NCI-H2107 treated with DMSO at 0.1 percent for 48 hours (cell line): Measurements from ENCODE around the gene PRX.
"Not testable (repeated sequence)": the region's sequence is repeated elsewhere in the genome, so short reads cannot be mapped to it uniquely, and the experiment has no call there.

Experiments
- DNase-seq: peaks from one replicate; lab custom pipeline; 2025; ENCODE audit not compliant: unreplicated experiment; lab: John Stamatoyannopoulos, UW

Gene PRX

DNA sequence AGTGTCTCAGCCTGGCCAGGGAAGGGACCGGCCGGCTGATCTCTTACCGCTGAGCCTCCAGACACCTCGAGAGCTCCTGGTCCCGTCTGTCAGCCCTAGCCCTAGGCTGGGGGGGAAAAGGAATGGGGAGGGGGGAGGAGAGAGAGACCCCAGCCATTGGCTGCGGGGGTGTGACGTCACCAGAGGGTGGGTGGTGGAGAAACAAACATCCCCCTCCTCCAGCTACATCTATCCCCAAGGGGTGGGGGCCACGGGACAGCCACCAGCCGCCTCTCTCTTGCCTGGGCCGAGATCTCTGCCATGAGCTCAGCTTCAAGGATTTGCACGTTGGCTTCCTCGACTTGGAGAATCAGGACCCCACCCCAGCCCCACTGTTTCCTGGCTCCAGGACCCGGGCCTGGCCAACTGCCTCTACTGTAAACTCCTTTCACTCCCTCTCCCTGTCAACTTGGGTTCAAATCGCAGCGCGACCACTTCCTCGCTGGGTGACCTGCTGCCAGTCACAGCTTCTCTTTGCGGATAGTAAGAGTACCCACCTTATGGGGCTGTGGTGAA lies at the start of gene PRX:
PRX (minus strand) TSS at position 88 of the 555 bp plus-strand sequence. CDS start 5,446 bp downstream, outside the sequence.
- no peak for DNase-seq

DNA sequence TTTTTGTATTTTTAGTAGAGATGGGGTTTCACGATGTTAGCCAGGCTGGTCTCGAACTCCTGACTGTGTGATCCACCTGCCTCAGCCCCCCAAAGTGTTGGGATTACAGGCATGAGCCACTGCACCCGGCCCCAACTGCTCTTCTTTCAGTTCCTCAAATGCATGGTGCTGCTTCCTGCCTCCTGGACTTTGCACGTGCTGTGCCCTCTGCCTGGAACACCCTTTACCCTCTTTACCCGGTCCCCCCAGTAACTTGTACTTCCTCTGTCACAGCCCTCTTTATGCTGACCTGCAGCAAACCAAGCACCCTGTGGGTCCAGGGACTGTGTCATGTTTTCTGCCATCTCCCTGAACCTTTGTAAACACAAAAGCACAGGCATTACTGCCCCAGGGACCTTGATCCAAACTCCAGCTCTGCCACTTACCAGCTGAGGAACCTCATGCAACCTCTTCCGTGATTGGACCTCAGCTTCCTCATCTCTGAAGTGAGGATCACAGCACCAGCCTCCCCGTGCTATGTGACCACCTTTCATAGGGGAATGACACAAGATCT lies 48.6 kb upstream of the PRX start:
- no peak for DNase-seq

- no peak for DNase-seq
These were observed 47.0 kb upstream of the PRX start for GRCh38 chr19:40460185-40460584.

- no peak for DNase-seq
These were observed 45.4 kb upstream of the PRX start for GRCh38 chr19:40458597-40458974.

DNA sequence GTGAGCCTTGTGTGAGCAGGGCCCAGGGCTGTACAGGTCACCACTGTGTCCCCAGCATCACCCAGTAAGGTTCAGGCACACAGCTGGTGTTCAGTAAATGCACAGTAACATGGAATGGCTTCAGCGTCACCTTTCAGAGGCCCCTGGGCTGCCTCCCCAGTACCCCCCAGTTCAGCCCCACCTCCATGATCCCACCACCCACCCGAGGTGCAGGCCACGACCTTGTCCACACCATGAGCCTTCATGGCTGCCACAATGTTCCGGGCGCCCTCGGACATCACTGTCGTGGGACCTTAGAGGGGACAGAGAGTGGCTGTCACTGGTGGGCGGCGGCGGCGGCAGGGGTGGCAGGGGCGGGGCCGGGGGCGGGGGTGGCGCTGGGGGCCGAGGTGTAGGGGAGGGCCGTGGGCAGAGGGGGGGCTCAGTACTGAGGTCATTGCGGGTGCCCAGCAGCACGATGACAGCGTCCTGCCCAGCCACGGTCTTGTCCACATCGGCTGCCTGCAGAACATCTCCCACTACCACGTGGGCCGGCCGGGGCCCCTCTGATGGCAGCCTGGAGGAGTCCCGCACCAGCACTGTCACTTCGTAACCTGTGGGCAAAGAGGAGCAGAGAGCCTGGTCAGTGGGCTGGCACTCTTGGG lies 44.9 kb upstream of the PRX start:
- no peak for DNase-seq

DNA sequence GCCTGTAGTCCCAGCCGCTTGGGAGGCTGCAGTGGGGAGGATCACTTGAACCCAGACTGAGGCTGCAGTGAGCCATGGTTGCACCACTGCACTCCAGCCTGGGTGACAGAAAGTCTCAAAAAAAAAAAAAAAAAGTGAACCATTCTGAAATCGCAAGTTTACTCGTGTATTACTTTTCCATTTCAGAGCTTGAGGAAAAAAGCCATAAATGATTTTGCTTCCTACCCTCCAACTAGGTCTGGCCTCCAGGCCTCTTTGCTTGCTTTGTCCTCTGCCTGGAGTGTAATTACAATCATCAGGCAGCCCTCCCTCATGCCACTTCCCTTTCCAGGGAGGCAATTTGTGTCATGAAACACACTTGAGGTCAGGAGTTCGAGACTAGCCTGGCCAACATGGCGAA lies 43.9 kb upstream of the PRX start:
- DNase-seq = no peak

GRCh38 chr19:40453943-40454342 lies 40.8 kb upstream of the PRX start:
- DNase-seq = not testable (repeated sequence)

DNA sequence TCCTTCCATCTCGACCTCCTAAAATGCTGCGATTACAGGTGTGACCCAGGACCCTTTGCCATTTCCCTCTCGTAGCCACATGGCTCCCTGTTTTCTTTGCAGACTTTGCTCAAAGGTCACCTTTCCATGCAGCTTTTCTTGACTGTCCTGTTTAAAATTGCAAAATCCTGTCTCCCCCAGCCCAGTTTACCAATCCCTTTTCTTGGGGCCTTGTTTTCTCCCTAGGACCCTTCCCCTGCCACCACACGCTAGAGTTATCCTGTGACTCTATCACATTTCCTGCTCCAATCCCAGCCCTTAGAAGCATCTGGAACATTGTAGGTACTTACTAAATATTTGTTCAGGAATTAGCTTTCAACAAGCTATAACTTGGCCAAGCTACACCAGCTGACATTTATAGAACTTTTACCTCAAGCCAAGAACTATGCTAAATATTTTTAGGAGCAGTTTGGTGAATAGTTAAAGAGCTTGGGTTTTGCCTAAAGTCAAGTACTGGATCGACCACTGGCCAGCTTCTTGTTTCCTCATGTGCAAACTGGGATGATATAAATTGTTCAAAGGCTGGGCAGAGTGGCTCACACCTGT lies 40.1 kb upstream of the PRX start:
- no peak for DNase-seq

GRCh38 chr19:40452016-40452415 lies 38.8 kb upstream of the PRX start:
- DNase-seq = no peak

DNA sequence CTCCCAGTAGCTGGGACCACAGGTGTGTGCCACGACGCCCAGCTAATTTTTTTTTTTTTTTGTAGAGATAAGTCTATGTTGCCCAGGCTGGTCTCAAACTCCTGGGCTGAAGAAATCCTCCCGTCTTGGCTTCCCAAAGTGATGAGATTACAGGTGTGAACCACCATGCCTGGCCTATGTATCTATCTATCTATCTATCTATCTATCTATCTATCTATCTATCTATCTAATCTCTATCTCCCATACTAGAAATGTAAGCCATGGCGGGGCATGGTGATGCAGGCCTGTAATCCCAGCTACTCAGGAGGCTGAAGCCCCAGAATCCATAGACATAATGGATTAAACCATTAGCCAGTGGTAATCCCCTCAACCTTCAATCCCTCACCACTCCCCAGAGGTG lies 37.5 kb upstream of the PRX start:
- DNase-seq = no peak

DNA sequence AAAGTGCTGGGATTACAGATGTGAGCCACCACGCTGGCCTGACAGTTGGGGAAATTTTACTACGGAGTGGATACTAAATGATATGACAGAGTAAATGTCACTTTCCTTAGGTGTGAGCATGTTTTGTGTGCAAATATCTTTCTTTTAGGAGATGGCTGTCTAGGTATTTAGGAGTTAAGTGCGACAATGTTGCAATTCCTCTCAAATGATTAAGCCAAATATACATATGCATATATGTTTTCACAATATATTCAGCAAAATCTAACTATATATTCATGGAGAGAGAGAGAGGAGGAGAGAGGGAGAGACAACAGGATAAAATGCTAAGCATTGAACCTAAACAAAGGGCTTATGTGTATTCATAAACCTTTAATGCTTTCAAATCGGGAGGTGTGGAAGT lies 36.3 kb upstream of the PRX start:
- DNase-seq = no peak

DNA sequence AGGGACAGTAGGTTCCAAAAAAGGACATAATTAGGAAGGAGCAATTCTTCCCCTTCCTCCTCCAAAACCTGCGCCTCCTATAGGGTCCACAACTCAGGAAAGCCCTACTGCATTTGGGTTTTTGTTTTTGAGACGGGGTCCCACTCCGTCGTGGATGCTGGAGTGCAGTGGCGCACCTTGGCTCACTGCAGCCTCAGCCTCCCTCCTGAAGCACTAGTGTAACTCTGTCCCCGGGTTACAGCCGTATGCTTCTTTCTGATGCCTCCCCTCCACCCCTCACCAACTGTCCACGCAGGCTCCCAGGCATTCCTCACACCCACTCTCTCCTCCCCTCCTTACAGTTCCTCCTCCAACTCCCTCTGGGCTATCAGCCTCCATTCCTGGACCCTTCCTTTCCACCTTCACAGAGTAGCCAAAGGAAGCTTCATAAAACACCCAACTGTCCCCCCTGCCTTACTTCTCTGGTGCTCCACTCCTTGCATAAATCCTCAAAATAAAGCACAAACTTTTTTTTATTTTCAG lies 33.1 kb upstream of the PRX start:
- no peak for DNase-seq

GRCh38 chr19:40445780-40446262 lies 32.6 kb upstream of the PRX start:
- DNase-seq = no peak

- DNase-seq = no peak
These were observed 31.7 kb upstream of the PRX start for GRCh38 chr19:40444825-40445312.

- DNase-seq = peak; percentile 84
These were observed 31.0 kb upstream of the PRX start, which contains the start of gene SERTAD3 for GRCh38 chr19:40444000-40444824. SERTAD3 (minus strand) TSS chr19:40444335; CDS start chr19:40442080, 2,255 bp downstream.

DNA sequence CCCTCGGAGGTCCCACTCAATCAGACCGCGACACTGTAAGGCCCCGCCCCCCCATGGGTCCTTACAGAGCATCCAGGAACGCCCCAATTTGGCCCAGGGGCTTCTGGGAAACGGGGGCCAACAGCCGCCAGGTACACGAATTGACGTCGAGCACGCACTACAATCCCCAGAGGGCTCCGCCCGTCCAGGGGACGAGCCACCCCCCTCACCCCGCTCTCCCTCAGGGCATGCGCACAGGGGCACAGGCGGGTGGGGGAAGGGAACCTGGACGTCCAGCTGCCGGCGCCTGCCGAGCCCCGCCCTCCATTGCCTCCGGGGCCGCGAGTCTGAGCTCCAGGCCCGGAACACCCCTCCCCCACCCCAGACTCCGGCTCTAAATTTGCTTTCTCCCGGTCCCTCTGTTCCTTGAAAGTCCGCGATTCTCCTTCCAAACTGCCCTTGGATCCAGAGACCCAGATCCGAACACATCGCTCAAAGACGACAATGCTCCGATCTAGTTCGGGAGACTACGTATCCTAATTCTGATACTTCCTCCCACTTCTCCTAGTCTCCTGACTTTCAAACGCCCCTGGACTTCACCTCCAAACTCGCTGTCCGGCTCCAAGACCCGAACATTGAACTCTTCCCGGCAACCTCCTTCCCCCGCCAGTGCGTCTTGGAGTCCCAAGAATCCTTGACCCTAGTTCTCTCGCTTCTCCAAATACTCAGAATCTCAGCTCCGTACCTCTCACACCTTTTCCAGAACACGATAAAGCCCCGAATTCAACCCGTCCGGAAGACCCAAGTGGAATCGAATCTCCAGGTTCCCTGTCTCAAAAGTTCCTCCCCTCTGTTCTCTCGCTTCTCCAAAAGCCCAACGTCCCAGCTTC lies 30.2 kb upstream of the PRX start:
- DNase-seq = peak; percentile 91

DNA sequence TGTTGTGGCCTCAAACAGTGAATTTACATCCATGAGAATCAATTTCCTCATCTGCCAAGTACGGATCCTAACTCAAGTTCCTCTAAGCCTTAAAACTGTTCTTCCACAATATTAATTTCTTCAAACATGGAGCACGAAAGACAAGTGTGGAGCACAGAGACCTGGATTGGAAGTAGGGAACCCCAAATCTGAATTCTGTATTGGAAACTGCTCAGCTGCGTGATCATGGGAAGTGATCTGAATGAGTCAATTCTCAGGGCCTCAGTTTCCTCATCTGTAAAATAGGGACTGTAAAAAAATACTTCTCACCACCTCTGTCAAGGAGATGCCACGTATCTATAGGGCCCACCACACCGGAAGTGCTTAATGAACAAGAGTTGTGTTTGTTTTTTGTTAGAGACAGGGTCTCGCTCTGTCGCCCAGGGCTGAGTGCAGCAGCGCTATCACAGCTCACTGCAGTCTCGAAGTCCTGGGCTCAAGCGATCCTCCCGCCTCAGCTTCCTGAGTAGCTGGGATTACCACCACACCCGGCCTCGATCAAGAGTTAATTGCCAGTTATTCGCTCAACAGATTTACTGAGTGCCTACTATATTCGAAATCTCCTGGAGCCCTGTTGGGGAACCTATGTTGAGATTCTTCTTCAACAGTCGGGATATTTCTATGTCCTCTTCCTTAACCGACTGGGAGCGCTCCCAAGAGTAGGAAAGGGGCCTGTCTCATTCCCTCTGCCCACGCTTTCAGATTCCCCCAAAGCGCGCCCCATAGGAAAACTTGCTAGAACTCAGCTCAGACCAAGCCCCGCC lies 29.4 kb upstream of the PRX start:
- no peak for DNase-seq

DNA sequence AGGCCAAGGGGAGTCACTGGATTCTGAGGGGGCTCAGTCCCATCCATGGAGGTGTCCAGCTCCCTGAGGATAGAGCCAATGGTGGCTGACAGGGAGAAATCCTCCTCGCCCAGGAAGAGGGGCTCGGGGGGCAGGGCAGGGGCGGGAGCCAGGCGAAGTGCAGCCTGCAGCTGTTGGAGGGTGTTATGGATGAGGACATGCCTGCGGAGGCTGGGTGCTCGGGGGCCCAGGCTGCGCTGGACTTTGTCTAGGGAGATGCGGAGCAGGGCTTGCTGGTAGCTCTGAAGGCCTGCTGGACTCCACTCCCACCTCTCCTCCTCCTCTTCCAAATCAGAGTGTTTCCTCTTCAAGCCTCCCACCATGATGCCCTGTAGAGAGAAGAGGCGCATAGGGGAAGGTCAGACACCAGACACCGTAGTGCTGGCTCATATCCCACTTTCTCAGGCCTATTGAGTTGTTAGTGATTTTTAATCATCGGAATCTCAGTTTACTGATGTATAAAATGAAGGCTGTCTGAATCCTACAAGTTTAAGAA lies 28.6 kb upstream of the PRX start:
- no peak for DNase-seq

DNA sequence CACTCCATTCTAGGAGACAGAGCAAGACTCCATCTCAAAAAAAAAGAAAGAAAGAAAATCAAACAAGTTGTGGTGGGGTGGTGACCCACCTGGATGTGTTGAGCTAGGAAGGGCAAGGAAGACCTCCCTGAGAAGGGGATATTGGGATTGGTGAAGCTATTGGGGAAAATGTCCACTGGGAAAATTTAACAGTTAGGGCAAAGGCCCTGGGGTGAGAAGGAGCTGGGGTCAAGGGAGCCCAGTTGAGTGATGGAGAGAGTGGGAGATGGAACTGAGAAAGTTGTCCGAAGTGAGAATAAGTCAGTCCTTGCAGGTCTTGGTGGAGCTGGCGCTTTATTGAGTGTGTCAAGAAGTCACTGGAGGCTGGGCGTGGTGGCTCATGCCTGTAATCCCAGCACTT lies 25.1 kb upstream of the PRX start:
- no peak for DNase-seq
